H54 (cell line): ENCODE data around the gene CD93.

Experiments
- DNase-seq: peaks from one replicate; pipeline ENCODE4 v3.0.0; 2011; ENCODE audit warnings: low spot score, mixed read lengths; ENCODE audit not compliant: insufficient read length
- FAIRE-seq: peaks from 3 replicates; lab custom pipeline; 2011; peaks lifted over from hg19 to GRCh38; lab: Jason Lieb, UNC
- POLR2A ChIP-seq: IDR thresholded peaks from 2 replicates; pipeline ENCODE4 v1.6.1; 2011; ENCODE audit warnings: low read depth, mild to moderate bottlenecking, low read length

The CD93 gene

DNA sequence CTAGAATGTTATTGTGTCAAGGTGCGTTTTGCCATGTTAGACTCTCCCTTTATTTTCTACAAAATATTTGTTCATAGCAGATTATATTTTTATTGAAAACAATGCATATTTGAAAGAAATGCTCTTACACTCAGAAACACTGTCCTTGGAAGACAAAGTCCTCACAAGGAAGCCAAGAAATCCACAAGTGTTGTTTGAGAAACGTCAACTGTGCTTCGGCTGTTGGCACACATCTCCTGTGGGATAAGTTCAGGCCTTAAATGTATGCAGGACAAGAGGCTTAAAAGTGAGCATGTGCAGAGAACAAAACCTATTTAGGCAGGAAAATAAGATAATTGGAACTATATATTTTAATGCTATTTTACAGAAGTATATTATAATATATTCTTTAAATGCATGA, 27.1 kb downstream of the CD93 start:
- TF ChIP-seq POLR2A, result no peak
- FAIRE-seq (no peak), DNase-seq (no peak)

DNA sequence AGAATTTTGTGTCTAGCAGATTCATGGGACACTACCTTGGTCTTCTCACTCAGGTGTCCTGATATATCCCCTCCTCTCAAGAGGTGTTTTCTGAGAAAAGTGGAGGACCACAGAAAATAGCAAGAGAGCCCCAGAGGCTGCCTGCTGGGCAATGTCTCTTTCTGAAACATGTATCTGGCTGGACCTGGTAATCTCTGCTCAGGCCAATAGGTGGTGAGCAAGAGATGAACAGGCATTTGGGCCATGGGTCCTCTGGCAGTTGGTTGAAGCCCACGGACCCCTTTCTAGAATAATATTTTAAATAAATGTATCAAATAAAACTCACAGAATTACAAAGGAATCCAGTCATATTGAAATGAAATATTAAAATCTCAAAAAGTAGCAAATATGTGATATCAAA, 27.9 kb downstream of the CD93 start:
- no peak for TF ChIP-seq POLR2A
- DNase-seq (no peak), FAIRE-seq (no peak)

- FAIRE-seq, result no peak
Measured at GRCh38 chr20:23052904-23053303, 33.2 kb downstream of the CD93 start.

GRCh38 chr20:23050847-23051627, 35.1 kb downstream of the CD93 start:
- FAIRE-seq, result no peak
- DNase-seq, result peak; percentile 41
- TF ChIP-seq POLR2A, result no peak

More at GRCh38 chr20:23052904-23053303, 33.2 kb downstream of the CD93 start:
- TF ChIP-seq POLR2A, result no peak
- no peak for DNase-seq

- no peak for TF ChIP-seq POLR2A
- DNase-seq (peak; percentile 42), FAIRE-seq (no peak)
Measured at GRCh38 chr20:23050076-23050838, 35.9 kb downstream of the CD93 start.

DNA sequence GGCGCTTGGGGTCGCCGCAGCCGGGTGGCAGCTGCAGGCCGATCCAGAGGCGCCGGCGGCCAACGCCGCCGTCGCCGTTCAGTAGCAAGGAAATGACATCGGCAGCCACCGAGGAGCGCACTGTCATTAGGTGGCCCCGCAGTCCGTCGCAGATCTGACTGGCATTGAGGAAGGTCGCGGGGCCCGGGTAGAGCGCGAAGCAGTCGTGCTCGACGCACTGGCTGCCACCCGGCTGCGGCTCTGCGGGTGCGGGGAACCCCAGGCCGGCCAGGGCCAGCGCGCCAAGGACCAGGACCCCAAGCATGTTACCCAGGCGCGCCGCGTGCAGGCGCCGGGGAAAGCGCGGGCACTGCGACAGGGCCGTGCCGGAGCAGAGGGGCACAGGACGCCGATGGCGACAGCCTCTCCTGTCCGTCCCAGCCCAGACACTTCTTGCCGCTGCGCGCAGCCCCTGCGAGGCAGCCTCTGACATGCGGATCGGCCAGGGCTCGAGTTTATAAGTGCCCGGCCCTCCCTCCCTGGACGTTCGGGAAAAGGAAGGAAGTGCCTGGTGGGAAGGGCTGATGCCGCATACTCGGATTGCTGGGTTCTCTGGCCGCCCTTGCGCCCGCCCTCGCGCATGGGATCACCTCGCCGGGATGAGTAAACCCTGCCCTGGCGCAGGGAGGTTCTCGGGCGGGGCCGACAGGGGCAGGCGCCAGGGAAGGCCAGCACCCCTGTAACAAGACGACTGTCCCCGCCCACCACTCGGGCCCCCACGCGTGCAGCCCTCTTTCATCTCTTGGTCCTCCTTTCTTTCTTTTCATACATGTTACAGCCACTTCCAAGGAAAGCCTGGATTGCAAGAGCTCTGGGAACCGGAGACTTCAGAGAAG, 36.7 kb downstream of the CD93 start, which contains the start of gene THBD:
Gene THBD (minus strand): TSS at position 472 of the 875 bp plus-strand sequence. CDS start 168 bp downstream, at position 304.
- no peak for DNase-seq
- FAIRE-seq, result no peak
- peak; percentile 34; the same call in 1 of the 2 replicates for TF ChIP-seq POLR2A

- DNase-seq (no peak), FAIRE-seq (no peak)
- TF ChIP-seq POLR2A, result no peak
Measured at GRCh38 chr20:23048283-23049200, 37.6 kb downstream of the CD93 start.

GRCh38 chr20:23047738-23048214, 38.3 kb downstream of the CD93 start:
- TF ChIP-seq POLR2A, result no peak
- DNase-seq, result no peak
- FAIRE-seq, result no peak

- no peak for FAIRE-seq
- no peak for TF ChIP-seq POLR2A
- DNase-seq, result no peak
Measured at GRCh38 chr20:23047001-23047737, 39.0 kb downstream of the CD93 start.

- no peak for FAIRE-seq
- no peak for TF ChIP-seq POLR2A
- no peak for DNase-seq
Measured at GRCh38 chr20:23046431-23046830, 39.7 kb downstream of the CD93 start.

- DNase-seq (no peak), FAIRE-seq (no peak)
- TF ChIP-seq POLR2A, result no peak
Measured at GRCh38 chr20:23043376-23043775, 42.7 kb downstream of the CD93 start.

DNA sequence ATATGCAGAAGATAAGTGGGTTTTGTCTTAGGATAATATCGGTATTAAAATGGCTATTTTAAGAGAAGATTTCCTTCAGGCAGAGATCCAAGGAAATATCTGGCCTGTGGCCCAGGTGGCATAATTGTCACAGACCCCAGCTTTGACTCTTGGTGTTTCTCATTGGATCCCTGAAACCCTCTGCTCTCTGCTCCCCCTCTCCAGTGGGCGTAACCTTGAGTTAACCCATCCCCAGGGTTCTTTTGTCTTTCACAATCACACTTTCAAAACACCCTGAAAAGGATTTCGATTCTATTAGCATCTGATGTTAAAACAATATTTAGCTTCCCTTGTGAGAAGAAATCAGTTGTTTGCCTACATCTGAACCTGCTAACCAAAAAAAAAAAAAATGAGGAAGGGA, 43.9 kb downstream of the CD93 start:
- no peak for TF ChIP-seq POLR2A
- FAIRE-seq, result no peak
- no peak for DNase-seq
